Testis (tissue), 5 donors: ENCODE results near the gene TLCD1. TPM values are rescaled to one million over a fixed set of nuclear protein-coding genes. Genes with fewer than 3 reads are reported as not detected.
A peak's percentile ranks its signal among the peaks of the same experiment; 100 is the strongest.

Experiments
- DNase-seq: peaks from one replicate; pipeline ENCODE4 v3.0.0-alpha.2; 2019
- H3K27ac ChIP-seq, 2 donors: fragments of 200-600 bp; sonication (generic); one replicate each; pipeline ENCODE4 v1.5.1; 2019
- H3K27me3 ChIP-seq: fragments of 200-600 bp; sonication (generic); one replicate; pipeline ENCODE4 v1.5.1; 2019
- H3K36me3 ChIP-seq: fragments of 200-600 bp; sonication (generic); one replicate; pipeline ENCODE4 v1.5.1; 2017; ENCODE audit warnings: low read depth; ENCODE audit errors: missing control alignments
- H3K4me1 ChIP-seq: fragments of 200-600 bp; sonication (generic); one replicate; pipeline ENCODE4 v1.5.1; 2019
- H3K4me3 ChIP-seq, 2 donors: fragments of 200-600 bp; sonication (generic); one replicate each; pipeline ENCODE4 v1.5.1; 2017 to 2019
- H3K9me3 ChIP-seq: fragments of 200-600 bp; sonication (generic); one replicate; pipeline ENCODE4 v1.5.1; 2017
- POLR2A ChIP-seq: fragments of 450-650 bp; IDR thresholded peaks from one replicate; pipeline ENCODE4 v1.6.1; 2017; ENCODE audit warnings: antibody characterized with exemption, mild to moderate bottlenecking, moderate library complexity
- WGBS, 2 donors: methylation state at CpG; one replicate each; pipeline ENCODE4 v1.1.5; 2018; 5-methylcytosine and 5-hydroxymethylcytosine counted together
- intact Hi-C: fragments of 100-400 bp; cut with DNase I; formaldehyde crosslinking; loops from one replicate; pipeline ENCODE4 v1.15.1; 2023; ENCODE audit warnings: low total_unique reads
- long read RNA-seq, 2 donors: transcript quantifications; one replicate each; lab custom pipeline, GENCODE V29; 2026
- polyA plus RNA-seq: library from polyadenylated mRNA; stranded (reverse); fragments of 350-450 nt; fragmentation: Illumina TruSeq; extraction: RNeasy Lipid Tissue Mini Kit (QIAGEN cat#74804); gene quantifications from one replicate; pipeline ENCODE4 v1.2.3, GENCODE V29; 2014; ENCODE audit warnings: low read depth, low replicate concordance; ENCODE audit not compliant: insufficient read depth
- total RNA-seq, 2 donors: library from RNA; depleted of rRNA; stranded (reverse); fragments of >200 nt; gene quantifications; one replicate each; pipeline ENCODE4 v1.2.3, GENCODE V29; 2016
- TF ChIP-seq, protein P1 (sequence below), 3 experiments: fragments of 450-650 bp in 2 of 3; fragments of 200-600 bp in 1 of 3; sonication (generic) in 1 of 3; IDR thresholded peaks; one replicate each; pipeline ENCODE4 v1.5.1; 2016 to 2019; ENCODE audit warnings: antibody characterized with exemption in 3 of 3, mild to moderate bottlenecking in 2 of 3, moderate library complexity in 1 of 3

The TLCD1 gene
- total RNA-seq (1 to 10 TPM; 4.2 to 8.6 TPM), polyA plus RNA-seq (18.0 TPM)
- long read RNA-seq, donor 1, partial matches to known transcripts, result 0 of 1 reads
- long read RNA-seq, donor 1, other reads (novel, unspliced or antisense), result 0 of 1 reads
- long read RNA-seq, donor 2, partial matches to known transcripts, result 0 of 3 reads
- long read RNA-seq, donor 2, other reads (novel, unspliced or antisense), result 0 of 3 reads

GRCh38 chr17:28726226-28726626 lies at the start of gene TLCD1:
Gene TLCD1 (minus strand): TSS chr17:28726233. CDS start chr17:28726097, 136 bp downstream.
- H3K27ac ChIP-seq, result peak within 1 kb of the TSS; percentile 25 to 77
- intact Hi-C loops, result no loop called here
- peak within 1 kb of the TSS; percentile 71 to 82 for H3K4me3 ChIP-seq
- no peaks in the 10 kb centered on the region for H3K27me3 ChIP-seq
- H3K4me1 ChIP-seq, result peaks cover 26% of the 10 kb centered on the region
- no peaks in the 10 kb centered on the region for H3K9me3 ChIP-seq
- 0% methylated on average over 37 of the region's 49 CpGs; no CpG with 5 or more reads in 1 of the 2 donors for WGBS, 2 donors
- TF ChIP-seq, protein P1, sequence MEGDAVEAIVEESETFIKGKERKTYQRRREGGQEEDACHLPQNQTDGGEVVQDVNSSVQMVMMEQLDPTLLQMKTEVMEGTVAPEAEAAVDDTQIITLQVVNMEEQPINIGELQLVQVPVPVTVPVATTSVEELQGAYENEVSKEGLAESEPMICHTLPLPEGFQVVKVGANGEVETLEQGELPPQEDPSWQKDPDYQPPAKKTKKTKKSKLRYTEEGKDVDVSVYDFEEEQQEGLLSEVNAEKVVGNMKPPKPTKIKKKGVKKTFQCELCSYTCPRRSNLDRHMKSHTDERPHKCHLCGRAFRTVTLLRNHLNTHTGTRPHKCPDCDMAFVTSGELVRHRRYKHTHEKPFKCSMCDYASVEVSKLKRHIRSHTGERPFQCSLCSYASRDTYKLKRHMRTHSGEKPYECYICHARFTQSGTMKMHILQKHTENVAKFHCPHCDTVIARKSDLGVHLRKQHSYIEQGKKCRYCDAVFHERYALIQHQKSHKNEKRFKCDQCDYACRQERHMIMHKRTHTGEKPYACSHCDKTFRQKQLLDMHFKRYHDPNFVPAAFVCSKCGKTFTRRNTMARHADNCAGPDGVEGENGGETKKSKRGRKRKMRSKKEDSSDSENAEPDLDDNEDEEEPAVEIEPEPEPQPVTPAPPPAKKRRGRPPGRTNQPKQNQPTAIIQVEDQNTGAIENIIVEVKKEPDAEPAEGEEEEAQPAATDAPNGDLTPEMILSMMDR (IDR thresholded peaks at IDR 0.05), result no peak
- no peak for TF ChIP-seq POLR2A
- peak; percentile 61 for DNase-seq
- H3K36me3 ChIP-seq, result no peaks in the 10 kb centered on the region

DNA sequence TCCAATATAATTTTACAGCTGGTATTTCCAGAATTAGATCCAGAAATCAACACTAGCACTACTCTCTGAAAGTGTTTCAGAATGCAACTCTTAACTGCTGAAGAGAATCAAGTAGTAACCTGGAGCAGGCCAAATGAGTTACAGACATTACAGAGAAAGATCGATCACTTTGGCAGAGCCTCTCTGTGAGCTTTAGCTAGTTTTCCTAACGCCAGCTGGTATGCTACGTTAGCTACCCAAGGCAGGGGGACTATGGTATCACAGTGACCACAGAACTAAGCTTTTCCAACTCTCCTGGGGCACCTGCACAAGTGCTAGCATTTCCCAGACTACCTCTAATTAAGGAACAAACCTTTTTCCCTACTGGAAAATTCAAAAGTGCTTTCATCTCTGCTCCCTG lies 48.2 kb upstream of the TLCD1 start:
- no peak overlapping the region for H3K27ac ChIP-seq
- H3K27me3 ChIP-seq, result no peaks in the 10 kb centered on the region
- no peak overlapping the region for H3K4me3 ChIP-seq
- TF ChIP-seq, protein P1 (IDR thresholded peaks at IDR 0.05), result no peak
- TF ChIP-seq POLR2A, result no peak
- intact Hi-C loops, result no loop called here
- DNase-seq, result no peak
- H3K9me3 ChIP-seq, result no peaks in the 10 kb centered on the region
- WGBS, 2 donors, result 78 to 82% methylated on average over 3 of the region's 3 CpGs
- H3K36me3 ChIP-seq, result no peaks in the 10 kb centered on the region
- H3K4me1 ChIP-seq, result no peaks in the 10 kb centered on the region

DNA sequence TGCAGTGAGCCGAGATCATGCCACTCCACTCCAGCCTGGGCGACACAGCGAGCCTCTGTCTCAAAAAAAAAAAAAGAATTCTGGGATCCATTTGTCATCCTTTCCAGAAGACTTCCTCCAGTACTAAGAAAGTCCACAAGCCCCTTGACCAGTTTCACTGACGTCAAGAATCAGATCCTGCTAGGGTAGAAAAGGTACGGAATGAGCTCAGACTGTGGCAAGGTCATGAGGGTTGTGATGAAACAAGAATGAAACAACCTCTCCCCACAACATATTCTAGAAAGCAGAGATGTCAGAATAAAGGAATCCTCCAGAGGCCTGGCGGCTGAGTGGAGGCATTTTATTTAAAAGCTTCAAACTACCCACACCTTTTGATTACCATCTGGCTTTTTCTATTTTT lies 47.7 kb upstream of the TLCD1 start:
- no peaks in the 10 kb centered on the region for H3K9me3 ChIP-seq
- WGBS, 2 donors, result 77 to 88% methylated on average over 6 of the region's 6 CpGs
- no peak for TF ChIP-seq POLR2A
- TF ChIP-seq, protein P1 (IDR thresholded peaks at IDR 0.05), result no peak
- H3K27me3 ChIP-seq, result no peaks in the 10 kb centered on the region
- H3K36me3 ChIP-seq, result no peaks in the 10 kb centered on the region
- no peak for DNase-seq
- H3K27ac ChIP-seq, result no peak overlapping the region
- H3K4me1 ChIP-seq, result no peaks in the 10 kb centered on the region
- intact Hi-C loops, result no loop called here
- H3K4me3 ChIP-seq, result no peak overlapping the region

GRCh38 chr17:28765038-28765437 lies 39.0 kb upstream of the TLCD1 start:
- H3K27me3 ChIP-seq, result no peaks in the 10 kb centered on the region
- no peak for DNase-seq
- H3K4me3 ChIP-seq, result no peak overlapping the region
- H3K36me3 ChIP-seq, result no peaks in the 10 kb centered on the region
- H3K27ac ChIP-seq, result no peak overlapping the region
- intact Hi-C loops, result no loop called here
- 84 to 86% methylated on average over 4 of the region's 4 CpGs for WGBS, 2 donors
- TF ChIP-seq, protein P1 (IDR thresholded peaks at IDR 0.05), result no peak
- TF ChIP-seq POLR2A, result no peak
- no peaks in the 10 kb centered on the region for H3K9me3 ChIP-seq
- peaks cover 7% of the 10 kb centered on the region for H3K4me1 ChIP-seq

- Histone ChIP-seq H3K27ac (no peak overlapping the region), H3K36me3 (no peaks in the 10 kb centered on the region), H3K27me3 (no peaks in the 10 kb centered on the region), H3K9me3 (no peaks in the 10 kb centered on the region), H3K4me1 (peaks cover 7% of the 10 kb centered on the region), H3K4me3 (no peak overlapping the region)
- DNase-seq, result peak; percentile 93
- TF ChIP-seq POLR2A, result no peak
- TF ChIP-seq, protein P1 (IDR thresholded peaks at IDR 0.05), result peak; percentile 88 to 98 (median 94)
- intact Hi-C loops, result no loop called here
- WGBS, 2 donors, result 58 to 82% methylated on average over 5 of the region's 5 CpGs
These were observed 37.8 kb upstream of the TLCD1 start for GRCh38 chr17:28763804-28764266.
